ENCODE results near the gene YAF2. TPM values are rescaled to one million over a fixed set of nuclear protein-coding genes. Genes with fewer than 3 reads are reported as not detected.
"Not testable (repeated sequence)": the region's sequence is repeated elsewhere in the genome, so short reads cannot be mapped to it uniquely, and the experiment has no call there.

YAF2 gene
- total RNA-seq, 2 experiments from 2014 or later: 31.1 to 32.9 TPM

GRCh38 chr12:42273706-42274105 is 35.7 kb upstream of the YAF2 start:
- H3K36me3 Mint-ChIP-seq (ENCODE audit: low read depth): no peaks in the 10 kb centered on the region
- H3K27ac Mint-ChIP-seq: no peak overlapping the region
- DNase-seq: no peak
- no peak overlapping the region for H3K4me3 Mint-ChIP-seq
- CTCF ChIA-PET: no interaction called here
- peaks cover 6% of the 10 kb centered on the region for H3K27me3 Mint-ChIP-seq (ENCODE audit: low read depth)
- POLR2A ChIA-PET: no interaction called here
- no peak for ATAC-seq
- no peaks in the 10 kb centered on the region for H3K4me1 Mint-ChIP-seq (ENCODE audit: low read depth)
- H3K9me3 Mint-ChIP-seq (ENCODE audit: insufficient read depth): peaks cover 4% of the 10 kb centered on the region

- peaks cover 4% of the 10 kb centered on the region for H3K9me3 Mint-ChIP-seq (ENCODE audit: insufficient read depth)
- H3K27me3 Mint-ChIP-seq (ENCODE audit: low read depth): no peaks in the 10 kb centered on the region
- H3K4me3 Mint-ChIP-seq: no peak overlapping the region
- no peaks in the 10 kb centered on the region for H3K4me1 Mint-ChIP-seq (ENCODE audit: low read depth)
- ATAC-seq (no peak), DNase-seq (no peak)
- no peak overlapping the region for H3K27ac Mint-ChIP-seq
- H3K36me3 Mint-ChIP-seq (ENCODE audit: low read depth): no peaks in the 10 kb centered on the region
- POLR2A ChIA-PET: no interaction called here
- CTCF ChIA-PET: no interaction called here
Measured at GRCh38 chr12:42270596-42270995, 32.5 kb upstream of the YAF2 start.

- CTCF ChIA-PET: no interaction called here
- no peaks in the 10 kb centered on the region for H3K36me3 Mint-ChIP-seq (ENCODE audit: low read depth)
- POLR2A ChIA-PET: no interaction called here
- ATAC-seq: no peak
- H3K9me3 Mint-ChIP-seq (ENCODE audit: insufficient read depth): peaks cover 2% of the 10 kb centered on the region
- no peak for DNase-seq
- no peaks in the 10 kb centered on the region for H3K27me3 Mint-ChIP-seq (ENCODE audit: low read depth)
- no peaks in the 10 kb centered on the region for H3K4me1 Mint-ChIP-seq (ENCODE audit: low read depth)
- H3K4me3 Mint-ChIP-seq: no peak overlapping the region
- no peak overlapping the region for H3K27ac Mint-ChIP-seq
Measured at GRCh38 chr12:42267413-42268190, 29.6 kb upstream of the YAF2 start.

GRCh38 chr12:42266579-42267230 is 28.7 kb upstream of the YAF2 start:
- Mint-ChIP-seq H3K4me1 (ENCODE audit: low read depth) (peaks cover 1% of the 10 kb centered on the region), H3K4me3 (no peak overlapping the region), H3K36me3 (ENCODE audit: low read depth) (no peaks in the 10 kb centered on the region), H3K9me3 (ENCODE audit: insufficient read depth) (no peaks in the 10 kb centered on the region), H3K27me3 (ENCODE audit: low read depth) (no peaks in the 10 kb centered on the region), H3K27ac (no peak overlapping the region)
- ATAC-seq: no peak
- no peak for DNase-seq
- ChIA-PET POLR2A (no interaction called here), CTCF (no interaction called here)

GRCh38 chr12:42262271-42262670 is 24.2 kb upstream of the YAF2 start:
- no peak overlapping the region for H3K27ac Mint-ChIP-seq
- H3K4me3 Mint-ChIP-seq: no peak overlapping the region
- ChIA-PET CTCF (no interaction called here), POLR2A (no interaction called here)
- no peaks in the 10 kb centered on the region for H3K27me3 Mint-ChIP-seq (ENCODE audit: low read depth)
- DNase-seq: no peak
- no peak for ATAC-seq
- H3K36me3 Mint-ChIP-seq (ENCODE audit: low read depth): no peaks in the 10 kb centered on the region
- no peaks in the 10 kb centered on the region for H3K9me3 Mint-ChIP-seq (ENCODE audit: insufficient read depth)
- H3K4me1 Mint-ChIP-seq (ENCODE audit: low read depth): peaks cover 2% of the 10 kb centered on the region

GRCh38 chr12:42261708-42262107 is 23.7 kb upstream of the YAF2 start:
- CTCF ChIA-PET: no interaction called here
- Mint-ChIP-seq H3K4me3 (no peak overlapping the region), H3K4me1 (ENCODE audit: low read depth) (peaks cover 2% of the 10 kb centered on the region), H3K27me3 (ENCODE audit: low read depth) (no peaks in the 10 kb centered on the region), H3K36me3 (ENCODE audit: low read depth) (no peaks in the 10 kb centered on the region), H3K9me3 (ENCODE audit: insufficient read depth) (no peaks in the 10 kb centered on the region), H3K27ac (no peak overlapping the region)
- ATAC-seq (no peak), DNase-seq (no peak)
- POLR2A ChIA-PET: no interaction called here

- H3K27me3 Mint-ChIP-seq (ENCODE audit: low read depth): no peaks in the 10 kb centered on the region
- H3K4me3 Mint-ChIP-seq: no peak overlapping the region
- H3K4me1 Mint-ChIP-seq (ENCODE audit: low read depth): peaks cover 2% of the 10 kb centered on the region
- H3K27ac Mint-ChIP-seq: no peak overlapping the region
- no peaks in the 10 kb centered on the region for H3K36me3 Mint-ChIP-seq (ENCODE audit: low read depth)
- CTCF ChIA-PET: no interaction called here
- POLR2A ChIA-PET: no interaction called here
- DNase-seq (no peak), ATAC-seq (no peak)
- H3K9me3 Mint-ChIP-seq (ENCODE audit: insufficient read depth): no peaks in the 10 kb centered on the region
Measured at GRCh38 chr12:42260518-42260917, 22.5 kb upstream of the YAF2 start.

GRCh38 chr12:42259699-42260098 is 21.7 kb upstream of the YAF2 start:
- ChIA-PET POLR2A (no interaction called here), CTCF (no interaction called here)
- no peak for DNase-seq
- Mint-ChIP-seq H3K27me3 (ENCODE audit: low read depth) (no peaks in the 10 kb centered on the region), H3K27ac (no peak overlapping the region), H3K4me1 (ENCODE audit: low read depth) (peaks cover 2% of the 10 kb centered on the region), H3K36me3 (ENCODE audit: low read depth) (no peaks in the 10 kb centered on the region), H3K4me3 (no peak overlapping the region), H3K9me3 (ENCODE audit: insufficient read depth) (no peaks in the 10 kb centered on the region)
- no peak for ATAC-seq

- H3K9me3 Mint-ChIP-seq (ENCODE audit: insufficient read depth): no peaks in the 10 kb centered on the region
- ChIA-PET POLR2A (no interaction called here), CTCF (no interaction called here)
- no peak for DNase-seq
- no peaks in the 10 kb centered on the region for H3K4me1 Mint-ChIP-seq (ENCODE audit: low read depth)
- no peaks in the 10 kb centered on the region for H3K36me3 Mint-ChIP-seq (ENCODE audit: low read depth)
- no peak overlapping the region for H3K27ac Mint-ChIP-seq
- ATAC-seq: no peak
- H3K4me3 Mint-ChIP-seq: no peak overlapping the region
- peaks cover 12% of the 10 kb centered on the region for H3K27me3 Mint-ChIP-seq (ENCODE audit: low read depth)
Measured at GRCh38 chr12:42255866-42256261, 17.8 kb upstream of the YAF2 start.

- DNase-seq: no peak
- Mint-ChIP-seq H3K4me1 (ENCODE audit: low read depth) (no peaks in the 10 kb centered on the region), H3K27ac (no peak overlapping the region), H3K9me3 (ENCODE audit: insufficient read depth) (no peaks in the 10 kb centered on the region), H3K36me3 (ENCODE audit: low read depth) (no peaks in the 10 kb centered on the region), H3K27me3 (ENCODE audit: low read depth) (peaks cover 17% of the 10 kb centered on the region), H3K4me3 (no peak overlapping the region)
- ATAC-seq: no peak
- ChIA-PET CTCF (no interaction called here), POLR2A (no interaction called here)
Measured at GRCh38 chr12:42255221-42255865, 17.3 kb upstream of the YAF2 start.

- CTCF ChIA-PET; H3K9me3 Mint-ChIP-seq (ENCODE audit: insufficient read depth); H3K4me1 Mint-ChIP-seq (ENCODE audit: low read depth); H3K36me3 Mint-ChIP-seq (ENCODE audit: low read depth); H3K4me3 Mint-ChIP-seq; ATAC-seq; DNase-seq; POLR2A ChIA-PET; H3K27ac Mint-ChIP-seq: not testable (repeated sequence)
- peaks cover 21% of the 10 kb centered on the region for H3K27me3 Mint-ChIP-seq (ENCODE audit: low read depth)
Measured at GRCh38 chr12:42252645-42253044, 14.6 kb upstream of the YAF2 start.

GRCh38 chr12:42249033-42249432 is 11.0 kb upstream of the YAF2 start:
- ATAC-seq; CTCF ChIA-PET; POLR2A ChIA-PET; H3K9me3 Mint-ChIP-seq (ENCODE audit: insufficient read depth); H3K4me3 Mint-ChIP-seq; H3K4me1 Mint-ChIP-seq (ENCODE audit: low read depth); H3K27ac Mint-ChIP-seq; H3K36me3 Mint-ChIP-seq (ENCODE audit: low read depth); DNase-seq: not testable (repeated sequence)
- peaks cover 21% of the 10 kb centered on the region for H3K27me3 Mint-ChIP-seq (ENCODE audit: low read depth)

Measured in activated CD8-positive, alpha-beta T cell treated with anti-CD3 and anti-CD28 coated beads, Interleukin-2, amount 10 ng/mL, durations not matched to agents 7 days and 5 days (primary cell).